NCI-H1930 (cell line): Measurements from ENCODE around the gene IFI44L.

Experiments
- DNase-seq, 2 experiments: peaks; one replicate each; lab custom pipeline; 2025; lab: John Stamatoyannopoulos, UW

Gene IFI44L

DNA sequence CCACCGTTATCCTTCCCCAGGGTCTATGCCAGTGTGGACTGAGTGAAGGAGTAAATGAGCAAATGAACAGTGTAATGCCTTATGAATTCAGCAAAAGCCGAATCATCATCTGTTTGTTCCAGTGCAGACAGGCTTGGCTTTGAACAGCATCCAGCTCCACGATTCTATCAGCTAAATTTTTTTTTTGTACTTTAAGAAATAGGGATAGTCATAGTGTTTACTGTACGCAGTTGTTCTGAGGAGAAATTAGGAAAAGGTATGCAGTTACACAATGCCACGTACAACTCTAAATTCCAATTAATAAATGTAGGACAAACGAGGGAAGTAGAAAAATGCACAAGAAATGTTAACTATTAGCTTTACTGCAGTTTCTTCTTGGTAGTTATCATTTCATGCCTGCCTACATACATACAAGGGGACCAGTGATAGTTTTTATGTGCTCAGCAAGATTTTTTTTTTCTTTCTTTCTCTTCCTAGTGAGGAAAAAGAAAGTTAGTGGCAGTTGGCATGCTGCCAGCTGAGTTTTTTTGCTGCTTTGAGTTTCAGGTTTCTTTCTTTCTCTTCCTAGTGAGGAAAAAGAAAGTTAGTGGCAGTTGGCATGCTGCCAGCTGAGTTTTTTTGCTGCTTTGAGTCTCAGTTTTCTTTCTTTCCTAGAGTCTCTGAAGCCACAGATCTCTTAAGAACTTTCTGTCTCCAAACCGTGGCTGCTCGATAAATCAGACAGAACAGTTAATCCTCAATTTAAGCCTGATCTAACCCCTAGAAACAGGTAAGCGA, at the start of gene IFI44L:
IFI44L (plus strand) TSS at position 646 of the 777 bp plus-strand sequence. CDS start 7,468 bp downstream, outside the sequence.
- no peak for DNase-seq

DNA sequence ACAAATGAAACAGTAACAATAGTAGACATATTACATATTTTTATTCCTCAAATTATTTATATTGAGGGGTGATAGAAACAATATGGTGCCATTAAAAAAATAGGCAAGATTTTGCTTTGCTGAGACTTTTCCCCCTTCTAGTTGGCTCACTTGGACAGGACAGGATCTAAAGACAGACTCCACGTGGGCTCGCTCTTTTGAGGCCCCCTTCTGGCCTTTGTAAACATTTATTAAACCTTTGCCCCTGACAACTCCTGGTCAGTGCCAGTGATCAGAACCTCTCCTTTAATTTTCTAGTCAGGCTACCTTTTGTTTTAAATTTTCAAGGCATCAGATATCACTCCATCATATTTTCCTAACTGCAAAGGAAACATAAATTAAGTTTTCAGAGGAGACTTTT, 49.7 kb upstream of the IFI44L start:
- no peak for DNase-seq

DNA sequence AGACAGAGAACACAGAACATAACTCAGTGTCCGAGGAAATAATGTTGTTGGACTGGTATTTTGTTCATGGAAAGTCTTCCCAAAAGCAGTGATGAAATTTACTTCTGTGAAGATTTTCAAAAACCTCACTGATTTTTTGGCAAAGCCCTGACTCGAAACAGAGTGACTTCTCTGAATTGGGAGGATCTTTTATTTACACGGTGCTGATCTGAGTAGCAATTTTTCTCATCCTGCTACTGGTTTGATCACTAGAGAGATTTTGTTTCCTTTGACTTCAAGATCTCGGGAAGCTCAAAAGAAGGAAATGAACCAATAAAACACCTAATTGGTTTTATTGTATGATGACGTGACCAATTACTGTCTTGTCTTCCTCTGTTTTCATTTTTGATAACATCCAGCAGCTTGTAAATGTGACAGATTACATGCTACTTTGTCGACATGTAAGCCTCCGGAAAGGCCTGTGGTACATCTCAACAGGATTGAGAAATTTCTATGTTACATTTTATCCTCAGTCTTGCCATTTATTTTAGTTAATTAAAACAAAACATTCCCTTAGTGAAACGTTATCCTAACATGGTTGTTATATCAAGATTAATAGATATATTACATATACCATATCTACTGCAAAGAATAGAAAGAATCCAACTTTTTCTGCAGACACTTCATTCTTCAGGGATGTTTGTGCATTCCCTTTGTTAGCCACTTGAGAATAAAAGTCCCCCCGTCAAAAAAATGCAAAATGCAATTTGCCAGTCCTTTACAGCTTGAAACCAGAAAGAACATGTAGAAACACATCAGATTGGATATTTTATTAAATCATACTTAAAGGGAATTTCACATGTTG, 42.8 kb upstream of the IFI44L start:
- DNase-seq, result no peak

DNA sequence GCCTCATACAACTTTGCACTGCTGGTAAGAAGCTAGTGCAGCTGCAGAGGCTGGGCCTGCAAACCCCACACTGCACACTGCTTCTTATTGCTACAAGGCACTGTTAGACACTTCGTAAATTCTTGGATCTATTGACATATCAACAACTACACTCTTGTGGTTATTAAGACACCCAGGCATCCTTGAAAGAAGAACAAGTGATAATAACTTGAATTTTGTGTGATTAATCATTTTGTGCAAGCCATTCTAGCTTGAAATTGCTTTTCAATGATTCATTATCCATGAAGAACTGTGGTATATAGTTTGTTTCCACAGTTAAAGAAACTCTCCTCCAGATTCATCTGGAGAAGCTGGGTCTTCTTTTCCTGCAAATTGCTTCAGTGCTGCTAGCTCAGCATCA, 33.7 kb upstream of the IFI44L start:
- DNase-seq, result no peak

DNA sequence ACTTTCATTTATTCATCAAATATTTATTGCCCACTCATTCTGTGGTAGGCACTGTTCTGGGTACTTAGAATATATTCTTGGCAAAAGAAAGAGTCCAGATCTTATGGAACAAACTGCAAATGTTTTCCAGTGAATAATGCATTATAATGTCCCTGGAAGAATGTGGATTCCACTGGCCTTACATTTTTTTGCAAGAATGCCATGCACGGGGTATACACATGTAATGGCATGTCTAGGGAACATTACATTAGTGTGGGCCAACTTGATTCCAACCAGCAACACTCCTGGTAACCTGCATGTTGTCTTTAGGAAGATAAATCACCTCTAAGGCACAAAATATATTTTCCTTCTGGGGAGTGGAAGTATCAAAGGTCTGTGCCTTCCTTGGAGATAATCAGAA, 33.0 kb upstream of the IFI44L start:
- DNase-seq, result no peak

- DNase-seq, result no peak
These were observed 28.3 kb upstream of the IFI44L start for GRCh38 chr1:78591971-78592370.

DNA sequence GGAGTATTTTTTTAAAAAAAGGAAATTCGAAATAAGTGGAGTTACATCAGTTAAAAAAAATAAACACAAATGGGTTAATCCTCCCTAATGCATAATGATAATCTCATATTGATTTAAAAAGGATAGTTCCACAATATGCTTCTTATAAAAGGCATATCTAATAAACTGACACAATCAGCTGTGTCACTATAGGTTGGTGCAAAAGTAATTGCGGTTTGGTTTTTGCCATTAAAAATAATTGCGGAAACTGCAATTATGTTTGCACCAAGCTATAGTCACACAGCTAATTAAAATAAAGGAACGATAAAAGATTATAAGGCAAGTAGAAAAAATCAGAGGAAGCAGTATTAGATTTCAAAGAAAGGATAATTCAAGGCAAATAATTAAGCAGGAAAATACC, 21.0 kb upstream of the IFI44L start:
- DNase-seq, result no peak

DNA sequence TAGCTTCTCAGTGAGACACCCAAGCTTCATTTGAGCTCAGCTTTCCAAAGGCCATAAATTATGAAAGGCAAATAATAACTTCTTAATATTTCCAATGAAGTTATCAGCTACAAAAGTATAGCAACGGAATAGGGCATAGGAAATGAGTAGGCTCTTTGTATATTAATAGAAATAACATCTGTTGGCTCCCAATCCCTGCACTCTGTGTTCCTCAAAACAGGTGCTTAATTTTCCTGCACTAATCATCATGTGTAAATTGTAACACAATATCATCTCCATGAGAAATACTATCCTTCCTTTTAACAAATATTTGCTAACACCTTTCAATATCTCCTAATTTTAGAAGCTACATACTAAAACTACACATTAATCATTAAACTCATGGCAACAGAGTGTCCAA, 19.2 kb upstream of the IFI44L start:
- no peak for DNase-seq

GRCh38 chr1:78603206-78603605, 17.0 kb upstream of the IFI44L start:
- DNase-seq, result no peak

- DNase-seq, result no peak
These were observed 15.6 kb upstream of the IFI44L start for GRCh38 chr1:78604643-78605042.

- no peak for DNase-seq
These were observed 14.0 kb upstream of the IFI44L start for GRCh38 chr1:78606274-78606673.

DNA sequence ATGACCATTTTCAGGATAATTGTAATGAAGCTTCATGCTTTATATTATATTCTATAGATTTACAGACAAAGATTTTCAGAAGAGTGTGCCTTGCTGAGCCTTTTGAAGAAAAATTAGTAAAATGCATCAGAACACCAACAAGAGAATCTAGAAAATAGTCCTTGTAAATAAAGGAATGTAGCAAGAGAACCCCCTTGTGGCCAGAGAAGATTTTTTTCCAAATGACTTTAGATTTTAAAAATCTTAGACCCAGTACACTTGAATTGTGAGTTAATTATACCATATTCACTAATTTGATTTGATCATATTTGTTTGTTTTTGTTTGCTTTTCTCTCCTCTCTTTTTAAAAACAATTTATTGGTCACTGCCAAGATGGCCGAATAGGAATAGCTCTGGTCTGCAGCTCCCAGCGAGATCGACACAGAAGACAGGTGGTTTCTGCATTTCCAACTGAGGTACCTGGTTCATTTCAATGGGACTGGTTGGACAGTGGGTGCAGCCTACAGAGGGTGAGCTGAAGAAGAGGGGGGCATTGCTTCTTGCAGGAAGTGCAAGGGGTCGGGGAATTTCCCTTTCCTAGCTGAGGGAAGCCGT, 12.8 kb upstream of the IFI44L start:
- no peak for DNase-seq

GRCh38 chr1:78607944-78608343, 12.3 kb upstream of the IFI44L start:
- DNase-seq, result no peak

DNA sequence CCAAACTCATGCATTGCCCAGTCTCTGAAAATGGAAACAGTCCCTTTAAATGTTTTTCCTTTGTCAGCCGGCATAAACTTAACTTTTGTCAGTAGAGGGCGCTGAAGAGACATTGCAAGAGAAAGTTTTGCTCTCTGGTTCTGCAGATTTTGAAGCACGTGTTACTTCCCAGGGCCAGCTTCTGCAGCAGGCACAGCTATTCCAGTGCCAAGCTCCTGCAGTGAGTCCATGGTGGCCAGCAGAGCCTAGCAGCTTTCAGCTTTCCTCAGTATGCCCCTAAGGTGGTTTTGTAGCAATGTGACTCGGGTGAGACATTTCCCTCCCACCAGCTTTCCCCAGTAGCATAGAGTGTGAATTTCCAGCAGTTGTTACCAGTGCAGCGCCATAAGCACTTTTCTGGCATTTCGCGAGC, 2.6 kb upstream of the IFI44L start:
- DNase-seq, result peak; percentile 4 to 51

GRCh38 chr1:78619032-78619431, 1.2 kb upstream of the IFI44L start:
- no peak for DNase-seq

GRCh38 chr1:78619446-78619802, 824 bp upstream of the IFI44L start:
- DNase-seq, result no peak

DNA sequence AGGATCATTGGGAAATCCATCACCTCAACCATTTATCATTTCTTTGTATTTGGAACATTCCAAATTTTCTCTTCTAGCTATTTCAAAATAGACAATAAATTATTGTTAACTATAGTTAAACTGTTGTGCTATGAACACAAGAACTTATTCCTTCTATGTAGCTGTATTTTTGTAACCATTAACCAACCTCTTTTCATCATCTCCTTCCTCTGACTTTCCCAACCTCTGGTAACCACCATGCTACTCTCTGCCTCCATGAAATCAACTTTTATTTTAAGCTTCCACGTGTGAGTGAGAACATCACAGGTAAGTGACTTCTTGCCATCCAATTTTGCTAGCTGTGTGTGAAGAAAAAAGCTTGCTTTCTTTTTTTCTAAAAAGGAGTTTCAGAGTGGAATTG, 418 bp downstream of the IFI44L start:
- DNase-seq, result no peak

- DNase-seq, result no peak
These were observed 2.3 kb downstream of the IFI44L start for GRCh38 chr1:78622548-78622947.

DNA sequence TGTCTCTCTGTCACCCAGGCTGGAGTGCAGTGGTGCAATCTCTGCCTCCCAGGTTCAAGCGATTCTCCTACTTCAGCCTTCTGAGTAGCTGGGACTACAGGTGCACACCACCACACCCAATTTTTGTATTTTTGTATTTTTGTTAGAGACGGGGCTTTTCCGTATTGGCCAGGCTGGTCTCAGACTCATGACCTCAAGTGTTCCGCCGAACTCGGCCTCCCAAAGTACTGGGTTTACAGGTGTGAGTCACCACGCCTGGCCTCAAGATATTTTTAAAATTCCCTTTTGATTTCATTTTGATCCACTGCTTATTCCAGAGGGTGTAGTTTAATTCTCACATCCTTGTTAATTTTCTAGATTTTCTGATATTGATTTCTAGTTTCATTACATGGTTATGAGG, 3.8 kb downstream of the IFI44L start:
- DNase-seq, result no peak

DNA sequence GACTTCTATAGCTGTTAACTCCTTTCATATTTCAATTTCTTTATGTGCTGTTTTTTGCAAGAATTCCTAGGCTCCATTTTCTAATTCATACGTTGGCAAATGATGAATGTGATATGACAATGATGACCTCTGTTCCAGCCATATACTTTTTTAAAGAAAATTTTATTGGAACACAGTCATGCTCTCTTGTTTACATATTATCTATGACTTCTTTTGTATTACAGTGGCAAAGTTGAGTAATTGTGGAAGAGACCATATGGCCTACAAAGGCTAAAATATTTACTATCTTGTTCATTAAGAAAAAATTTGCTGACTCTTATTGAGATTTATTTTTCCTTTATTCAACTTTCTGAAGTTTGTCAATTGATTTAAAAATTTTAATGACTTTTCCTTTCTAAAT, 7.1 kb downstream of the IFI44L start:
- no peak for DNase-seq

GRCh38 chr1:78630600-78630999, 10.4 kb downstream of the IFI44L start:
- no peak for DNase-seq

DNA sequence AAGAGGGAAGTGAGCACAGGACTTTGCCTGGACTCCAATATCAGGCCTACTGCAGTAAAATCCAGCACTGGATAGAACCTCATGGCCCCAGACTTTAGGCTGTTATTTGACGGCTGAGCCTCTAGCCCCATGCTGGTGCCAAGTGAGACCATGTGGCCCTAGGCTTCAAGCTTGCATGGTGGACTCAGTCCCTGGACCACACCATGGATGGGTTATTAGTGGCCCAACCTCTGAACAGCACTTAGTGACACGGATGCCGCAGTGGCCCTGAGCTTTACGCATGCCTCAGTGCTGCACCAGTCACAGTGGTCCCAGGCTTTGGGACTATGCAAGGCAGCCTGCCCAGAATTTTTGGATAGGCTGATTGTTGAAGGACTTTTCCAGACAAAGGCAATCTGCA, 13.0 kb downstream of the IFI44L start:
- no peak for DNase-seq

GRCh38 chr1:78640462-78640861, 20.2 kb downstream of the IFI44L start:
- DNase-seq, result no peak
